NCI-H2227 (cell line): Measurements from ENCODE around the gene PKNOX2.
"Not testable (repeated sequence)": the region's sequence is repeated elsewhere in the genome, so short reads cannot be mapped to it uniquely, and the experiment has no call there.

ENCODE experiments used
- DNase-seq: peaks from one replicate; lab custom pipeline; 2025; ENCODE audit not compliant: unreplicated experiment; lab: John Stamatoyannopoulos, UW

Gene PKNOX2

GRCh38 chr11:125201525-125202141, 37.1 kb downstream of the PKNOX2 start:
- DNase-seq, result no peak

DNA sequence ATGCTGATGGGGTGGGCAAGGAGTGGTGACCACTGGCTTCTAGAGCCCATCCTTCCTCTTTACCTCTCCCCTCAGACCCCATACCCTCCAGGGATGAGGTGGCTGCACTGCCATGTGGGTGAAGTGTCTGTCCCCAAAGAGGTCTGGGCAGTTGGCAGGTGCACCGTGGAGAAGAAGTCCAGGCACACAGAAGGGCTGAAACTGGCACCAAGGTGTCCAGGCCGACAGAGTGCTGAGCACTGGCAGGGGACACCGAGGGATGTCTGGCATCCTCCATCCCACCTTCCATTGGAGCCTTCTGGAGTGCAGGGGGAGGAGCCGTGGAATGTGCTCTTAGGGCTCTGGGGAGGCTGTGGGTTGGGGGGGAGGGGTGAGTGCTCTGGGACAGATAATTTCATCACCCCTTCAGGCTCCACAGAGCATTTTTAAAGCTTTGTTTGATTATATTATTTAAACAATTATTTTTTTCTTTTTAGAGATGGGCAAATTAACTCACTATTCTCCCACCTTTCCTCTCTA, 37.9 kb downstream of the PKNOX2 start:
- no peak for DNase-seq

DNA sequence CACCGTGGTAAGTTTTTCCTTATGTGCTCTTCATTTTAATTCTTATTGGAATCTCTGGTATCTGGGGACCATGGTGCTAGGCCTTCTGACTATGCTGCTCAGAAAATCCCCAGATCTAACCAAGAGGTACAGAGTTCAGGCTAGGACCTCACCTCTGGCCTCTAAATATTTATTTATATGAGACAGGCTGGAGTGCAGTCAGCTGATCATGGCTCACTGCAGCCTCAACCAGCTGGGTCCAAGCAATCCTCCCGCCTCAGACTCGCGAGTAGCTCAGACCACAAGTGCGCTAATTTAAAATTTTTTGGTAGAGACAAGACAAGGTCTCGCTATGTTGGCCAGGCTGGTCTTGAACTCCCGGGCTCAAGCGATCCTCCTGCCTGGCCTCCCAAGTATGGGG, 38.4 kb downstream of the PKNOX2 start:
- no peak for DNase-seq

GRCh38 chr11:125207866-125208425, 43.4 kb downstream of the PKNOX2 start:
- no peak for DNase-seq

DNA sequence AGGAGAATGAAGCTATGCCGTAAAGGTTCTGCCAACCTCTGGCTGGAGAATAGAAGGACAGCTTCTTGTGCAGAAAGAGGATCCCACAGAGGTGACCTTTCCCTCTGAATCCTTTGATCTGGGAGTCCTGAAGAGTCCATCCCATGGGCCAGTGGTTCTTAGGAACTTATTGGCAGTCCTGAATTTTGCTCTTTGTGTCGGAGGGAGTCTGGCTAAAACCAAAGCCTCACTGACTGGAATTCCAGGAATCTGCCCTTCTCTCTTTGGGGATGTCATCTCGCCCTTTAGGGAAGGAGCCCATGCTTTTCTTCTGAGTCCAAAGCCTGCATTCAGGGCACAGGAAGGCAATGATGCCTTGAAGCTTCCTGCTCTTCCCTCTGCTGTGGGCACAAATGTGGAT, 45.5 kb downstream of the PKNOX2 start:
- DNase-seq, result no peak

- DNase-seq, result no peak
Observed at GRCh38 chr11:125211191-125211947, 46.8 kb downstream of the PKNOX2 start.

GRCh38 chr11:125211948-125212340, 47.4 kb downstream of the PKNOX2 start:
- no peak for DNase-seq

DNA sequence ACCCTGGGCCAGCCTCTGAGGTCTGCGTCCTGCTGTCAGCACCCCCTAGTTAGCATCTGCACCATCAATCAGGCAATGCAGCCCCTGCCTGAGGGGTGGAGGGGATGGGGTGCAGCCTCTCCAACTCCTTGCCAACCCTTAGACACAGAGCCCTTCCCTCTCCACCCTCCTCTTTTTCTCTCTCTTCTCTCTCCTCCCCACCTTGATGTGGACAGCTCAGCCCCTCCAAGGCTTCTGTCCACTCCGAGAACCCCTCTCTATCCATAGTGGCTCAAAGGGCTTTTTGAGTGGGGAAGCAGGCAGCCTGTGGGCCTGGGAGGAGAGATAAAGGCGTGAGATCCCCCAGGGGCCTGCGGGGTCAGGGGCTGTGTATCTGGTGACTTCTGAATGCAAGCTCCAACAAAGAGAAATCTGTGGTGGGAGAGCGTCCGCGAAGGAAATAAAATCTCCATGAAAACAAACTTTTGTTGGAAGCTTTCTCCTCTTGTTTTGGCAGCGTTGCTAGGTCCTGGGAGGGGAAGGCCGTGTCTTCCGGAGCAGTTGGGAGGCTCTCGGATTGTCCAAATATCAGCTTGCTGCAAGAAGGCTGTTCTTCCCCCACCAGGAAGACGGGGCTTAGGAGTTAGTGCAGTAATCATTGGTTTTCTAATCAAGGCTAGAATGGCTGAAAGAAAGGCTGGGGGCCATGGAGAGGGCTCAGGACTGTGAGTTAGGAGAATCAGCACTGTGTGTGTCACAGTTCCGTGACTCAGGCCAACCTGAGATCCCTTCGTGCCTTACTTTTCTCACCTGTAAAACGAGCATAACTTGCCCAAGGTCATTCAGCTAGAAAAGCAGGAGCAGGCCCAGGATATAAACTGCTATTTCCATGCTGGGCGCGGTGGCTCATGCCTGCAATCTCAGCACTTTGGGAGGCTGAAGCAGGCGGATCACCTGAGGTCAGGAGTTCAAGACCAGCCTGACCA, 50.3 kb downstream of the PKNOX2 start:
- DNase-seq, result no peak

DNA sequence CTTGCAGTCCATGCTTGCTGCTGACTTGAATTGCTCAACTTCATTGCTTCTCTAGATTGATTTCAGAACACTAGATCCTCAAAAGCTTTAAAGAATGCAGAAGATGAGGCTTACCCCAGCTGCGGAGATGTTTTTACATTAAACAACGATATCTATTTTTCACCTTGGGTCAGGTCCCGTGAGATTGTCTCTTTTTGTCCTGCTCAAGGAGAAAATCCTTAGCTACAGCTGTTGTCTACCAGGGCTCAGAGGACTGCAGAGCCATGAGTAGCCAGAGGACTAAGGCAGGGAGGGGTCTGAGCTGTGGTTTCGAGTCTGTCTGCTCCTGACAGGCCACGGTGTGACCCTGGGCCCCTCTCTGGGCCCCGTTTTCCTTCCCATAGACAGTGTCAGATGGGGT, 51.4 kb downstream of the PKNOX2 start:
- DNase-seq, result no peak

DNA sequence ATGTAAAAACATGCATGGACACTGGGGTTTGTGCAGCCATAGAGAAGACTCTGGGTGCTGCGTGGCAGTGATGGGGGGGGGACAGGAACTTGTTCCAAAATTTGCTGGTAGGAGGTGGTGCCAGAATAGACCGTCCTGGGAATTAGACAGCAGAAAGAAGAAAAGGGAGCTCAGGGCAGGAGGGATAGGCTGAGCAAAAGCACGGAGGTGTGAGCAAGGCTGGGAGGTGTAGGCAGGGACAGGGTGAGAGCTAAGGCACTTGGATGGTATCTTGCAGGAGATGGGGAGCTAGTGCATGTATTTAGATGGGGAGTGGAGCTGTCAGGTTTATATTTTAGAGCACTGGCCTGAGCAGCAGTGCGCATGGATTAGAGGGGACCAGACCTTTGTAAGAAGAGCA, 53.8 kb downstream of the PKNOX2 start:
- DNase-seq, result no peak

DNA sequence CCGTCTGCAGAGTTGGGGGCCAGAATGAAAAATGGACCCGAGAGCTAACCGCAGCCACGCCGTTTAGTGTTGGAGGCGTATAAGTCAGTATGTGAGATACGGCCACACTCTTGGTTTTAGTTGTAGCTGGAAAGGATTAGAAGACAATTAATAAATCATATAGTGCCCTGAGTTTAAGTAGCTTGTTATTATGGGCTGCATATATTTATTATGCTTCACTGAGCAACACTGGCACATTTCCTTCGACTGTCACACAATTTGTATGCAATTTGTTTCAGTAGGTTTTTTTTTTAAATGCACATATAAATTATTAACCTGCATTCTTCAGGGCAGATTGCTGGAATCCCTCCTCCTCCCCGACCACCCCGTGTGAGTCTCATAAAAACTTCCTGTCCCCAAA, 56.9 kb downstream of the PKNOX2 start:
- DNase-seq, result no peak

DNA sequence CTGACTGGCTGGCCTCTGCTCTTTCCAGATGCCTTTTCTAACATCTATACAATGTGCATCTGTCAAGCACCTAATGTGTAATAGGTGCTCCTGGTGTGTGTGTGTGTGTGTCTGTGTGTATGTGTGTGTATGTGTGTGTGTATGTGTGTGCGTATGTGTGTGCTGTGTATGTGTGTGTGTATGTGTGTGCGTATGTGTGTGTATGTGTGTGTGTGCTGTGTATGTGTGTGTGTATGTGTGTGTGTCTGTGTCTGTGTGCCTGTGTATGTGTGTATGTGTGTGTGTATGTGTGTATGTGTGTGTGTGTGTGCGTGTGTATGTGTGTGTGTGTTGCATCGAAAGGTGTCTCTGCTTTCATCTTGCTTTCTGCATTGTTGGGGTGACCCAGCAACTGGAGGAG, 57.9 kb downstream of the PKNOX2 start:
- DNase-seq, result no peak

DNA sequence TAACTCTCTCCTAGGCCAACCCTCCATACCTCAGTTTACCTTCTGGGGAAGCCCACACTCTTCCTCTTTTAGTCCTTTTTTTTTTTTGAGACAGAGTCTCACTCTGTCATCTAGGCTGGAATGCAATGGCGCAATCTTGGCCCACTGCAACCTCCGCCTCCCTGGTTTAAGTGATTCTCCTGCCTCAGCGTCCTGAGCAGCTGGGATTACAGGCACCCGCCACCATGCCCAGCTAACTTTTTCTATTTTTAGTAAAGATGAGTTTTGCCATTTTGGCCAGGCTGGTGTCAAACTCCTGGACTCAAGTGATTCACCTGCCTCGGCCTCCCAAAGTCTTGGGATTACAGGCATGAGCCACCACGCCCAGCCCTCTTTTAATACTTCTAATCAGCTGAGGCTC, 58.6 kb downstream of the PKNOX2 start:
- DNase-seq, result not testable (repeated sequence)

- DNase-seq, result no peak
Observed at GRCh38 chr11:125223901-125224361, 59.4 kb downstream of the PKNOX2 start.

DNA sequence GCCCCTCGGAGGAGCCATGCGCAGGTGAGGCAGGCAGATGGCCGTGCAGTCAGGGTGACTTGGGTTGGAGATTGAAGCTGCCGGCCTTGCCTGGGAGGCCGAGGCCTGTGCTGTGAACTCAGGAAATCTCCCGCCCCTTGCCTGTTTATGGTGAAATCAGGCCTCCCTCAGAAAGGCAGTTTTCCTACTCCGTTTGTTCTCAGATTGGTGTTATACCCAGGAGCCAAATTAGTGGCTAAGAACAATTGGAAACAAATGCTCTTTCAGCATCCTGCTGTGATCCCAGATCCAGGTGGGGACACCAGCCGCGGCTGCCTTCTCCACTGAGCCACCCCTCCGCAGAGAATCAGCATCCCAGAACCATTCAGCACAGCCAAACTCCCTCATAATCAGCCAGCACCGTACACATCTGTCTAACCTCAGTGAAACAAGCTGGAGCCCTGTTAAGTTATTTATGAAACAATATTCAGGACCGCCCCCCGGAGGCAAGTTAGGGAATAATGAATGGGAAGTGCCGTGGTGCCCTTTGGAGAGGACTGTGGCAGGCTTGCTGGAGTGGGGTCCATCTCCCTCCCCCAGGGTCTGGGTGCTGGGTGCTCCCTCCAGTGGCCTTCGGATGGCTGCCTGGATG, 60.0 kb downstream of the PKNOX2 start:
- DNase-seq, result no peak

DNA sequence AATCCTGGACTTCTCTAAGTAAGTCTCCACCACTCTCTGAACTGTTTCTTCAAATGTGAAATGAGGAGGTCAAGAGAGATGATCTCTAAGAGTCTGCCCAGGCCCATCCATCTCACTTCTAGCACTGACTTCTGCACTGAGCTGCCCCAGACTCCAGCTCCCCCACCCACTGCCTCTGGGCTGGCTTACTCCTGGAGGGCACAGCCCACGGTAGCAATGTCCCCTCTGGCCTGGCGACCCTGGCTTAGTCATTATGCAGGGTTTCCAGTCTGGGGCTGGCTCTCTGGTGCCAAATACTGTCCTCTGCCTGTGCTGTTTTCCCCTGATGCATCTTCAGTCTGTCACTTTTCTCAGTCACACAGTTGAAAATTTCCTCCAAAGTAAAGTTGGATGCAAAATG, 60.9 kb downstream of the PKNOX2 start:
- no peak for DNase-seq

DNA sequence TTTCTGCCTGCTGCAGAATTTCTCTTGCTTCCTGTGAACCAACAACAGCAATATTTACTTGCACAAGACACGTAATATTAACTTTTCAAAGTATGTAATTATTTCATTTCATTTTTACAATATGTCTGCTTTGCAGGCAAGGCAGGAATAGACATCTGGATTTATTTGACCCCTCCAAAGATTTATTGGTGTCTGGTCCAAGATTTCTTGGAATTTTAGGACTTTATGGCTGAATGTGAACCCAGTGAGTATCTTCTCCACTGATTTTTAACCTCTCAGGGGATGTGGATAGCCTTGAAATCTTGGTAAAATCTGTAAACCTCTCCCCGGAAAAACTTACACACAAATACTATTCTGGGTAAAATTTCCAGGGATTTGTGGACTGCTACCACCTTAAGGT, 61.5 kb downstream of the PKNOX2 start:
- DNase-seq, result no peak

- no peak for DNase-seq
Observed at GRCh38 chr11:125226706-125227105, 62.2 kb downstream of the PKNOX2 start.

GRCh38 chr11:125227151-125227550, 62.6 kb downstream of the PKNOX2 start:
- no peak for DNase-seq

DNA sequence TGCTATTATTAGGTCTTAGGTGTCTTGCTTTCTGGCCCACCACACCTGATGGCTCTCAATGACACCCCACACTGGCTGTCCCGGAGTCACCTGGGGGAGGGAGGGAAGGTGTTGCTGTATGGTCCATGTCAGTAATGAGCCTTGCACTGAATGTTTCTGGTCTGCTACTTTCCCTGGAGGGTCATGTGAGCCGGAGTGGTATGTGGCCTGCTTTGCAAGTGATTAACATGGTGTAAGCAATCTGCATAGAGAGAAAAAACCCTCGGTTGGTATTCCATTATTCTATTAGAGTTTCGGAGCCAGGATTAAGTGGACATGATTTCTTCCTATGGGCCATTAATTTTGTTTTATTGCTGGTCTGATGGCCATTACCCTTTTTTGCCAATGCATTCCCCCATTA, 63.9 kb downstream of the PKNOX2 start:
- DNase-seq, result no peak

- DNase-seq, result no peak
Observed at GRCh38 chr11:125228993-125229392, 64.4 kb downstream of the PKNOX2 start.
